HepG2 (cell line): ENCODE results near the gene PSMD8. TPM values are rescaled to one million over a fixed set of nuclear protein-coding genes. Genes with fewer than 3 reads are reported as not detected.

Experiments
- ATAC-seq: fragments of 200-7000 bp; cut with Tn5 transposase; 3 replicates; pipeline ENCODE4 v1.9.1; 2020; ENCODE audit warnings: mild to moderate bottlenecking, moderate library complexity
- BruUV-seq: library from RNA; stranded (reverse); fragments of 400-500 nt; replicated peaks from 2 replicates; lab custom pipeline; 2021; lab: Mats Ljungman, UMichigan
- CTCF ChIA-PET: fragments of 300-600 bp; formaldehyde crosslinking; extraction: SDS; loops from one replicate; lab custom pipeline; 2021; ENCODE audit warnings: low total read pairs, inconsistent platforms, low intra/inter-chr PET ratio; lab: Yijun Ruan, JAX
- POLR2A ChIA-PET: fragments of 350-600 bp; sonication (Branson Sonifier 250); formaldehyde crosslinking; loops from one replicate; lab custom pipeline; 2020; ENCODE audit warnings: antibody characterized with exemption, inconsistent platforms; lab: Yijun Ruan, JAX
- DNase-seq: peaks from one replicate; pipeline ENCODE4 v3.0.0-alpha.2; 2015; ENCODE audit warnings: low spot score
- FAIRE-seq: peaks from 3 replicates; lab custom pipeline; 2011; peaks lifted over from hg19 to GRCh38; lab: Jason Lieb, UNC
- H2AFZ ChIP-seq: one replicate; pipeline ENCODE4 v1.6.1; 2011; ENCODE audit warnings: low read length, inconsistent platforms
- H3K27ac ChIP-seq: fragments of 300-600 bp; 3 replicates; pipeline ENCODE4 v1.8.0; 2011; ENCODE audit warnings: mixed run types, mild to moderate bottlenecking, mixed read lengths, low read length, inconsistent platforms; ENCODE audit not compliant: insufficient read depth; ENCODE audit errors: extremely low read length
- H3K27me3 ChIP-seq, 2 experiments: fragments of 200-600 bp in 1 of 2; 2 replicates in 1 of 2; 3 replicates in 1 of 2; pipeline versions ENCODE4 v1.6.0 to v1.8.0; 2011; ENCODE audit warnings: low read length in 2 of 2, mild to moderate bottlenecking in 2 of 2, moderate library complexity in 2 of 2, inconsistent platforms in 1 of 2; ENCODE audit not compliant: insufficient read depth in 2 of 2, control insufficient read depth in 1 of 2
- H3K36me3 ChIP-seq, 2 experiments: fragments of 200-600 bp in 1 of 2; replicated peaks in 1 of 2; 2 replicates in 1 of 2; 3 replicates in 1 of 2; pipeline versions ENCODE4 v1.5.1 to v1.8.0; 2011; ENCODE audit warnings: low read length in 2 of 2, inconsistent platforms in 1 of 2; ENCODE audit not compliant: insufficient read depth in 2 of 2, control insufficient read depth in 1 of 2
- H3K4me1 ChIP-seq: 2 replicates; pipeline ENCODE4 v1.5.1; 2012; ENCODE audit warnings: low read length, inconsistent platforms; ENCODE audit not compliant: insufficient read depth
- H3K4me2 ChIP-seq: 2 replicates; pipeline ENCODE4 v1.6.0; 2011; ENCODE audit warnings: low read depth, low read length, inconsistent platforms
- H3K4me3 ChIP-seq, 3 experiments: fragments of 200-600 bp in 1 of 3; sonication (generic), shearing (Covaris generic) in 1 of 3; replicated peaks in 1 of 3; 2 replicates each; pipeline ENCODE4 v1.5.1; 2011 to 2016; ENCODE audit warnings: low read length in 3 of 3, inconsistent platforms in 2 of 3, low read depth in 2 of 3, mild to moderate bottlenecking in 2 of 3, control low read depth in 1 of 3, mixed read lengths in 1 of 3; ENCODE audit not compliant: insufficient read depth in 1 of 3
- H3K79me2 ChIP-seq: one replicate; pipeline ENCODE4 v1.6.1; 2011; ENCODE audit warnings: low read length, inconsistent platforms; ENCODE audit not compliant: insufficient read depth
- H3K9ac ChIP-seq: 2 replicates; pipeline ENCODE4 v1.6.0; 2011; ENCODE audit warnings: mild to moderate bottlenecking, low read depth, low read length, inconsistent platforms; ENCODE audit not compliant: insufficient read depth
- H3K9me3 ChIP-seq: 2 replicates; pipeline ENCODE4 v1.5.1; 2012; ENCODE audit warnings: mild to moderate bottlenecking, low read length
- H4K20me1 ChIP-seq: 2 replicates; pipeline ENCODE4 v1.6.0; 2011; ENCODE audit warnings: inconsistent platforms, mild to moderate bottlenecking, low read length, moderate library complexity; ENCODE audit not compliant: insufficient read depth
- AFF4 ChIP-seq: sonication (generic); formaldehyde crosslinking; IDR thresholded peaks from 2 replicates; pipeline ENCODE4 v1.4.0; 2020; ENCODE audit warnings: missing genetic modification reagents
- DNMT1 ChIP-seq: sonication (generic); formaldehyde crosslinking; IDR thresholded peaks from 2 replicates; pipeline ENCODE4 v1.5.1; 2020; ENCODE audit warnings: mild to moderate bottlenecking, missing genetic modification reagents
- IKZF4 ChIP-seq: sonication (generic); formaldehyde crosslinking; IDR thresholded peaks from 2 replicates; pipeline ENCODE4 v1.5.1; 2020; ENCODE audit warnings: borderline replicate concordance, mild to moderate bottlenecking, low read depth, missing genetic modification reagents; ENCODE audit errors: not compliant biosample characterization
- JUND ChIP-seq: sonication (generic); formaldehyde crosslinking; IDR thresholded peaks from 2 replicates; pipeline ENCODE4 v1.8.0; 2022; ENCODE audit warnings: mild to moderate bottlenecking, missing genetic modification reagents
- KDM5A ChIP-seq: fragments of 200-600 bp; sonication (generic); IDR thresholded peaks from 2 replicates; pipeline ENCODE4 v1.7.0; 2018; ENCODE audit warnings: antibody characterized with exemption, mild to moderate bottlenecking, low read length, borderline replicate concordance
- MEIS2 ChIP-seq: sonication (generic); formaldehyde crosslinking; IDR thresholded peaks from 2 replicates; pipeline ENCODE4 v1.9.0; 2021; ENCODE audit warnings: mild to moderate bottlenecking, missing genetic modification reagents
- MYNN ChIP-seq: sonication (generic); formaldehyde crosslinking; IDR thresholded peaks from 2 replicates; pipeline ENCODE4 v1.4.0; 2020; ENCODE audit warnings: mild to moderate bottlenecking, low read depth, missing genetic modification reagents
- NFIC ChIP-seq: IDR thresholded peaks from 2 replicates; pipeline ENCODE4 v1.6.1; 2012; ENCODE audit warnings: mild to moderate bottlenecking, low read length, inconsistent platforms
- PAX8 ChIP-seq: sonication (generic); formaldehyde crosslinking; IDR thresholded peaks from 2 replicates; pipeline ENCODE4 v1.8.0; 2022; ENCODE audit warnings: mild to moderate bottlenecking, missing genetic modification reagents, borderline replicate concordance
- RCOR2 ChIP-seq: IDR thresholded peaks from 2 replicates; pipeline ENCODE4 v1.6.1; 2016; ENCODE audit warnings: missing biosample characterization, missing genetic modification reagents
- TCF12 ChIP-seq, 2 experiments: fragments of 450-650 bp in 1 of 2; sonication (generic) in 1 of 2; formaldehyde crosslinking in 1 of 2; IDR thresholded peaks; 2 replicates each; pipeline versions ENCODE4 v1.6.1 to v1.8.0; 2017 to 2022; ENCODE audit warnings: antibody characterized with exemption in 1 of 2, mild to moderate bottlenecking in 1 of 2, missing genetic modification reagents in 1 of 2, moderate library complexity in 1 of 2
- ZIK1 ChIP-seq: sonication (generic); formaldehyde crosslinking; IDR thresholded peaks from 2 replicates; pipeline ENCODE4 v1.5.0; 2020; ENCODE audit warnings: mild to moderate bottlenecking, low read depth, missing genetic modification reagents, borderline replicate concordance
- ZNF180 ChIP-seq: sonication (generic); formaldehyde crosslinking; IDR thresholded peaks from 2 replicates; pipeline ENCODE4 v1.4.0; 2020; ENCODE audit warnings: low read depth, missing genetic modification reagents, borderline replicate concordance
- ZNF460 ChIP-seq: sonication (generic); formaldehyde crosslinking; IDR thresholded peaks from 2 replicates; pipeline ENCODE4 v1.5.1; 2020; ENCODE audit warnings: missing genetic modification reagents, mild to moderate bottlenecking, borderline replicate concordance
- ZNF547 ChIP-seq: sonication (generic); formaldehyde crosslinking; IDR thresholded peaks from 2 replicates; pipeline ENCODE4 v1.5.1; 2020; ENCODE audit warnings: mild to moderate bottlenecking, missing genetic modification reagents
- ZNF639 ChIP-seq: conservative IDR thresholded peaks from 2 replicates; pipeline ENCODE4 v1.6.1; 2018; ENCODE audit warnings: missing genetic modification reagents
- ZNF720 ChIP-seq: sonication (generic); formaldehyde crosslinking; IDR thresholded peaks from 2 replicates; pipeline ENCODE4 v1.4.0; 2020; ENCODE audit warnings: missing genetic modification reagents
- WGBS: methylation state at CpG from one replicate; pipeline ENCODE4 v1.1.6; 2017; ENCODE audit warnings: low lambda C conversion rate; 5-methylcytosine and 5-hydroxymethylcytosine counted together
- in situ Hi-C: cut with HindIII; loops from 2 replicates; pipeline ENCODE4 v1.10.0; 2017; ENCODE audit warnings: low pct_unique_long_range_greater_than_20kb; ENCODE audit not compliant: extremely low pct_ligation_motif_present
- intact Hi-C: fragments of 100-400 bp; cut with micrococcal nuclease; formaldehyde crosslinking; loops from one replicate; pipeline ENCODE4 v1.10.0; 2022; ENCODE audit not compliant: unreplicated experiment
- polyA plus RNA-seq, 8 experiments: library from polyadenylated mRNA; depleted of rRNA in 3 of 8; stranded (reverse) in 7 of 8; unstranded in 1 of 8; fragments of >200 nt; fragmentation: Illumina TruSeq in 4 of 8; extraction: Trizol in 4 of 8; gene quantifications; 2 replicates each; pipeline versions ENCODE4 v1.2.1 to v1.2.3, GENCODE V29; 2011 to 2016; ENCODE audit warnings: low read depth in 4 of 8, missing spikeins in 1 of 8, mixed read lengths in 1 of 8; ENCODE audit not compliant: insufficient read depth in 1 of 8
- total RNA-seq, 5 experiments: library from RNA; depleted of rRNA; stranded (reverse); fragments of >200 nt; fragmentation: Illumina TruSeq; extraction: Trizol; gene quantifications; 2 replicates each; pipeline ENCODE4 v1.2.3, GENCODE V29; 2016; ENCODE audit warnings: low read depth in 1 of 5

Gene PSMD8
- total and polyA plus RNA-seq, 2 of the 13 experiments (the other 11 are each of a cell fraction or from before 2014, with no cell fraction given) = 162 to 296 TPM

GRCh38 chr19:38386300-38386970 lies 12.1 kb downstream of the PSMD8 start:
- Histone ChIP-seq H3K27ac (no peak overlapping the region), H3K4me2 (no peak overlapping the region), H4K20me1 (peaks cover 4% of the 10 kb centered on the region; the same call in 1 of the 2 replicates), H3K4me3 (no peak overlapping the region), H3K79me2 (no peaks in the 10 kb centered on the region), H2AFZ (no peak overlapping the region), H3K4me1 (peaks cover 26% of the 10 kb centered on the region), H3K9ac (no peak overlapping the region), H3K36me3 (peaks cover 10 to 23% of the 10 kb centered on the region in 2 experiments), H3K27me3 (peaks cover 2 to 20% of the 10 kb centered on the region in 2 experiments; a peak in 3 of 5 replicates), H3K9me3 (no peaks in the 10 kb centered on the region)
- ChIA-PET POLR2A (interaction anchor here (1.8 to 2.3 kb wide), 2 partner anchors 11 to 12 kb away, joined by 5 to 49 read pairs; partner anchors contain the start of gene PSMD8), CTCF (no interaction called here)
- no peak for DNase-seq
- WGBS = 98% methylated on average over 56 of the region's 61 CpGs
- TF ChIP-seq RCOR2 (CRISPR knock-in tag) = no peak
- TF ChIP-seq AFF4 (CRISPR knock-in tag) = no peak
- no peak for TF ChIP-seq MYNN (CRISPR knock-in tag)
- no peak for TF ChIP-seq DNMT1 (CRISPR knock-in tag)
- TF ChIP-seq ZNF639 = no peak
- no peak for TF ChIP-seq PAX8 (CRISPR knock-in tag)
- TF ChIP-seq ZNF547 = no peak
- TF ChIP-seq NFIC = no peak
- no peak for TF ChIP-seq ZNF180 (CRISPR knock-in tag)
- no peak for TF ChIP-seq ZNF720 (CRISPR knock-in tag)
- no peak for TF ChIP-seq IKZF4 (CRISPR knock-in tag)
- TF ChIP-seq ZIK1 (CRISPR knock-in tag) = no peak
- no peak for TF ChIP-seq JUND (CRISPR knock-in tag)
- TF ChIP-seq ZNF460 = no peak
- TF ChIP-seq KDM5A = no peak
- no peak for TF ChIP-seq TCF12 (IDR thresholded peaks at IDR 0.05)
- no peak for TF ChIP-seq TCF12 (CRISPR knock-in tag; IDR thresholded peaks at IDR 0.05)
- no peak for TF ChIP-seq MEIS2 (CRISPR knock-in tag)
- intact Hi-C loops = no loop called here
- no TSS peak for BruUV-seq
- in situ Hi-C loops = no loop called here
- FAIRE-seq = no peak
- ATAC-seq = no peak
